ENCODE results near the gene C3orf80.

The C3orf80 gene

DNA sequence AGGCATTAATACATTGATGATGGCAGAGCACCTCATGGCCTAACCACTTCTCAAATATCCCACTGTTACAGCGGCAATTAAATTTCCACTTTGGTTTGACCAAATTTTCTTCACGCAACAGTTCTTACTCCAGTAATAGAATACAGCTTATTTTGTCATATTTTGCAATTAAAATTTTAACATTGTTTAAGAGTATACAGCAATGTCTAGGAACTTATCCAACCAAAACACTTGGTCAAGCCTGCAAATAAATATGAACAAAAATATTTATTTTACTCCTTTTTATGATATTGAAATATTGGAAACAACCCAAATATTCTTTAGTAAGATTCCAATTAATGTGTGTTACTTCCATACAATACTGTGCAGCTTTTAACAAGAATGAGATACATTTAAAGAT lies 45.3 kb upstream of the C3orf80 start:
- Histone ChIP-seq H2AFZ (ENCODE audit: low read depth, low read length) (no peak overlapping the region), H3K79me2 (ENCODE audit: insufficient read depth, low read length) (no peaks in the 10 kb centered on the region), H3K9ac (ENCODE audit: low read depth, low read length) (no peak overlapping the region), H3K4me1 (ENCODE audit: insufficient read depth, low read length) (no peaks in the 10 kb centered on the region), H3K4me2 (ENCODE audit: insufficient read depth, low read length) (no peak overlapping the region), H3K36me3 (ENCODE audit: insufficient read depth, low read length) (no peaks in the 10 kb centered on the region), H4K20me1 (ENCODE audit: insufficient read depth, low read length) (no peaks in the 10 kb centered on the region), H3K4me3 (ENCODE audit: low read depth in 1 of 2, low read length in 2 of 2) (no peak overlapping the region), H3K9me3 (ENCODE audit: insufficient read depth, low read length, severe bottlenecking) (no peaks in the 10 kb centered on the region), H3K27ac (ENCODE audit: low read length) (no peak overlapping the region), H3K27me3 (ENCODE audit: insufficient read depth, low read length, poor library complexity) (no peaks in the 10 kb centered on the region)
- TF ChIP-seq, protein P1, sequence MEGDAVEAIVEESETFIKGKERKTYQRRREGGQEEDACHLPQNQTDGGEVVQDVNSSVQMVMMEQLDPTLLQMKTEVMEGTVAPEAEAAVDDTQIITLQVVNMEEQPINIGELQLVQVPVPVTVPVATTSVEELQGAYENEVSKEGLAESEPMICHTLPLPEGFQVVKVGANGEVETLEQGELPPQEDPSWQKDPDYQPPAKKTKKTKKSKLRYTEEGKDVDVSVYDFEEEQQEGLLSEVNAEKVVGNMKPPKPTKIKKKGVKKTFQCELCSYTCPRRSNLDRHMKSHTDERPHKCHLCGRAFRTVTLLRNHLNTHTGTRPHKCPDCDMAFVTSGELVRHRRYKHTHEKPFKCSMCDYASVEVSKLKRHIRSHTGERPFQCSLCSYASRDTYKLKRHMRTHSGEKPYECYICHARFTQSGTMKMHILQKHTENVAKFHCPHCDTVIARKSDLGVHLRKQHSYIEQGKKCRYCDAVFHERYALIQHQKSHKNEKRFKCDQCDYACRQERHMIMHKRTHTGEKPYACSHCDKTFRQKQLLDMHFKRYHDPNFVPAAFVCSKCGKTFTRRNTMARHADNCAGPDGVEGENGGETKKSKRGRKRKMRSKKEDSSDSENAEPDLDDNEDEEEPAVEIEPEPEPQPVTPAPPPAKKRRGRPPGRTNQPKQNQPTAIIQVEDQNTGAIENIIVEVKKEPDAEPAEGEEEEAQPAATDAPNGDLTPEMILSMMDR (IDR thresholded peaks at IDR 0.05; ENCODE audit: borderline replicate concordance, extremely low read depth, low read length, poor library complexity, severe bottlenecking), result no peak
- TF ChIP-seq EZH2 (IDR thresholded peaks at IDR 0.05; ENCODE audit: borderline replicate concordance, low read depth, low read length, severe bottlenecking), result no peak
- ATAC-seq (ENCODE audit: insufficient read depth, low read depth) (no peak), DNase-seq (no peak)

DNA sequence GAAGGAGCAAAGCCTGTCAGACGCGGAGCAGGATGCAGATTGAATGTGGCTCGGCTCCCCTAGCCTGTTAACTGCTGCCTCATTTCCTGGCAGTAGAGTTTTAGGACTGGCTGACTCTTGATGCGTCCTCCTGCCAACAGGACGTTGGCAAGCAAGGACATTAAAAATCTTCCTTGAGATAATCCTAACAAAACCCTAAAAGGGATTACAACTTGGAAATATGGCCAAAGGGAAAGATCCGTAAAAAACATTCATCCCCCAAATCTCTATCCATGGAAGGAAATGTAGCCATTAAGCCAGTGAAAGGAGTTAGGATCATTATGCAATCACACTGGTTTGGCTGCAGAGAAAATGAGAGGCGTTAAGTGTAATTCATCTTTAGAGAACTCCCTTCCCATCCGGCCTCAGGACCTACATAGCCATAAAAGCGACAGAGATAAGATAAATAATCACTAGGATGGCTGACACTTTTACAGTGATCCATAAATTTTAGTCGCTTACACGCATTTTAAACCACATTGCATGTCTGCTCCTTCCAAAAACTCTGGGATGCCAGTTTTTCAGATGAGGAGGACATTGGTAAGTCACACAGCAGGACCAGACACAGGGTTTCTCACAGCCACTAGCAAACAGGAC lies 44.5 kb upstream of the C3orf80 start:
- Histone ChIP-seq H3K27me3 (ENCODE audit: insufficient read depth, low read length, poor library complexity) (no peaks in the 10 kb centered on the region), H3K79me2 (ENCODE audit: insufficient read depth, low read length) (no peaks in the 10 kb centered on the region), H2AFZ (ENCODE audit: low read depth, low read length) (no peak overlapping the region), H3K27ac (ENCODE audit: low read length) (no peak overlapping the region), H3K9ac (ENCODE audit: low read depth, low read length) (no peak overlapping the region), H3K36me3 (ENCODE audit: insufficient read depth, low read length) (no peaks in the 10 kb centered on the region), H3K4me3 (ENCODE audit: low read depth in 1 of 2, low read length in 2 of 2) (no peak overlapping the region), H3K9me3 (ENCODE audit: insufficient read depth, low read length, severe bottlenecking) (no peaks in the 10 kb centered on the region), H3K4me2 (ENCODE audit: insufficient read depth, low read length) (no peak overlapping the region), H3K4me1 (ENCODE audit: insufficient read depth, low read length) (no peaks in the 10 kb centered on the region), H4K20me1 (ENCODE audit: insufficient read depth, low read length) (no peaks in the 10 kb centered on the region)
- no peak for TF ChIP-seq EZH2 (IDR thresholded peaks at IDR 0.05; ENCODE audit: borderline replicate concordance, low read depth, low read length, severe bottlenecking)
- TF ChIP-seq, protein P1 (IDR thresholded peaks at IDR 0.05; ENCODE audit: borderline replicate concordance, extremely low read depth, low read length, poor library complexity, severe bottlenecking), result no peak
- no peak for ATAC-seq (ENCODE audit: insufficient read depth, low read depth)
- DNase-seq, result no peak

DNA sequence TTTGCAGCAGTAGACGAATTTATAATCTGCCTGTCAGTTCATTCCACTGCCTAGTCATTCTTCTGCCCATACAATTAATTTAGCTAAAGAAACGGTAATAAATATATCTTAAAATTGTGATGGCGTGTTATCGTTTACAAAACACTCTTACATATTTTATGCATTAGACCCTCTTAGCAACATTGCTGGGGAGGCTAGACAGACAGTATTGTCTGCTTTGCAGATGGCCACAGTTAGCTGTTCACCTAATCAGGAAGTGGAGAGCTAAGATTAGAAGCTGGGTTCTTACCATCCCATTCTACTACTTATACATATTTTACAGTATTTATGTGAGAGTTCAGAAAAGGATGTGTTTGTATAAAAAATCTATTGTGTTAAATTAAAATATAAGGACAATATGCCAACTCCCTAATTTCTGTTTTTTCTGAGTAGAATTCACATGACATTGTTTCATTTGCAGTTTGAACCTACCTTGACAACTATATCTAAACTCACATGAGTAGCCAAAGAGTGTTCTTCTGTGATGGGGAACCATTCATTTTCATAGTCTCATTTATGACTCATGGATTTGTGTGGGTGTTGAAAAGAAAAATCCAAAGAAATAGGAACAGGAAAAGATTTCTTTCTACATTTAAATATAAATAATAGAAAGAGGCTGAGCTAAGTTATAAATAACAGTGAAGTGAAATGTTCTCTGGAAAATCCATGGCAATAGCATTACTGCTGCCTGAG lies 41.7 kb upstream of the C3orf80 start:
- Histone ChIP-seq H2AFZ (ENCODE audit: low read depth, low read length) (no peak overlapping the region), H3K4me3 (ENCODE audit: low read depth in 1 of 2, low read length in 2 of 2) (no peak overlapping the region), H3K4me2 (ENCODE audit: insufficient read depth, low read length) (no peak overlapping the region), H3K27me3 (ENCODE audit: insufficient read depth, low read length, poor library complexity) (no peaks in the 10 kb centered on the region), H3K9me3 (ENCODE audit: insufficient read depth, low read length, severe bottlenecking) (no peaks in the 10 kb centered on the region), H3K36me3 (ENCODE audit: insufficient read depth, low read length) (no peaks in the 10 kb centered on the region), H4K20me1 (ENCODE audit: insufficient read depth, low read length) (no peaks in the 10 kb centered on the region), H3K9ac (ENCODE audit: low read depth, low read length) (no peak overlapping the region), H3K79me2 (ENCODE audit: insufficient read depth, low read length) (no peaks in the 10 kb centered on the region), H3K4me1 (ENCODE audit: insufficient read depth, low read length) (no peaks in the 10 kb centered on the region), H3K27ac (ENCODE audit: low read length) (no peak overlapping the region)
- DNase-seq (no peak), ATAC-seq (ENCODE audit: insufficient read depth, low read depth) (no peak)
- TF ChIP-seq, protein P1 (IDR thresholded peaks at IDR 0.05; ENCODE audit: borderline replicate concordance, extremely low read depth, low read length, poor library complexity, severe bottlenecking), result no peak
- no peak for TF ChIP-seq EZH2 (IDR thresholded peaks at IDR 0.05; ENCODE audit: borderline replicate concordance, low read depth, low read length, severe bottlenecking)
